NCI-H1105 treated with DMSO at 0.1 percent for 48 hours (cell line): Measurements from ENCODE around the gene ARMC3.
"Not testable (repeated sequence)": the region's sequence is repeated elsewhere in the genome, so short reads cannot be mapped to it uniquely, and the experiment has no call there.

Experiments used
- DNase-seq: peaks from one replicate; lab custom pipeline; 2025; lab: John Stamatoyannopoulos, UW

Gene ARMC3

GRCh38 chr10:22929053-22929452, 1.2 kb downstream of the ARMC3 start:
- DNase-seq: not testable (repeated sequence)

GRCh38 chr10:22931948-22932347, 4.1 kb downstream of the ARMC3 start:
- DNase-seq: peak; percentile 72

GRCh38 chr10:22932626-22933370, 4.9 kb downstream of the ARMC3 start:
- DNase-seq: no peak

GRCh38 chr10:22934726-22935125, 6.9 kb downstream of the ARMC3 start:
- DNase-seq: no peak

GRCh38 chr10:22942437-22942836, 14.6 kb downstream of the ARMC3 start:
- DNase-seq: no peak

GRCh38 chr10:22945934-22946673, 18.3 kb downstream of the ARMC3 start:
- DNase-seq: no peak

GRCh38 chr10:22954970-22955369, 27.1 kb downstream of the ARMC3 start:
- DNase-seq: no peak

GRCh38 chr10:22958338-22958737, 30.5 kb downstream of the ARMC3 start:
- no peak for DNase-seq

- no peak for DNase-seq
Measured at GRCh38 chr10:22959292-22959691, 31.4 kb downstream of the ARMC3 start.

- no peak for DNase-seq
Measured at GRCh38 chr10:22959950-22960349, 32.1 kb downstream of the ARMC3 start.

- no peak for DNase-seq
Measured at GRCh38 chr10:22962817-22963216, 35.0 kb downstream of the ARMC3 start.

- no peak for DNase-seq
Measured at GRCh38 chr10:22969704-22970103, 41.9 kb downstream of the ARMC3 start.

GRCh38 chr10:22976534-22976933, 48.7 kb downstream of the ARMC3 start:
- DNase-seq: no peak

GRCh38 chr10:22977751-22978150, 49.9 kb downstream of the ARMC3 start:
- DNase-seq: no peak

- no peak for DNase-seq
Measured at GRCh38 chr10:22978287-22978686, 50.4 kb downstream of the ARMC3 start.

GRCh38 chr10:22978918-22979317, 51.1 kb downstream of the ARMC3 start:
- no peak for DNase-seq

- no peak for DNase-seq
Measured at GRCh38 chr10:22980822-22981221, 53.0 kb downstream of the ARMC3 start.

- no peak for DNase-seq
Measured at GRCh38 chr10:22984066-22984465, 56.2 kb downstream of the ARMC3 start.

- DNase-seq: peak; percentile 47
Measured at GRCh38 chr10:22986771-22987542, 59.1 kb downstream of the ARMC3 start.

GRCh38 chr10:22988581-22989360, 60.9 kb downstream of the ARMC3 start:
- DNase-seq: peak; percentile 60

- no peak for DNase-seq
Measured at GRCh38 chr10:22990443-22990842, 62.6 kb downstream of the ARMC3 start.

- DNase-seq: peak; percentile 10
Measured at GRCh38 chr10:22992075-22992474, 64.2 kb downstream of the ARMC3 start.
